IPS-18c (cell line): Measurements from ENCODE around the gene SLC39A11.

ENCODE experiments used
- H3K4me3 ChIP-seq: 2 replicates; pipeline ENCODE4 v1.7.0; 2013; ENCODE audit warnings: low read depth, mild to moderate bottlenecking, low read length, moderate library complexity; ENCODE audit not compliant: insufficient read depth
- H3K9me3 ChIP-seq: one replicate; pipeline ENCODE4 v1.6.1; 2013; ENCODE audit warnings: mild to moderate bottlenecking, low read length, moderate library complexity; ENCODE audit not compliant: control insufficient read depth, insufficient read depth

Gene SLC39A11

GRCh38 chr17:72935984-72936383 is 156.5 kb downstream of the SLC39A11 start:
- H3K4me3 ChIP-seq, result no peak overlapping the region

GRCh38 chr17:72934927-72935326 is 157.6 kb downstream of the SLC39A11 start:
- Histone ChIP-seq H3K9me3 (no peaks in the 10 kb centered on the region), H3K4me3 (no peak overlapping the region)

More at GRCh38 chr17:72935984-72936383, 156.5 kb downstream of the SLC39A11 start:
- H3K9me3 ChIP-seq, result no peaks in the 10 kb centered on the region

GRCh38 chr17:72931635-72932034 is 160.9 kb downstream of the SLC39A11 start:
- Histone ChIP-seq H3K9me3 (no peaks in the 10 kb centered on the region), H3K4me3 (no peak overlapping the region)

DNA sequence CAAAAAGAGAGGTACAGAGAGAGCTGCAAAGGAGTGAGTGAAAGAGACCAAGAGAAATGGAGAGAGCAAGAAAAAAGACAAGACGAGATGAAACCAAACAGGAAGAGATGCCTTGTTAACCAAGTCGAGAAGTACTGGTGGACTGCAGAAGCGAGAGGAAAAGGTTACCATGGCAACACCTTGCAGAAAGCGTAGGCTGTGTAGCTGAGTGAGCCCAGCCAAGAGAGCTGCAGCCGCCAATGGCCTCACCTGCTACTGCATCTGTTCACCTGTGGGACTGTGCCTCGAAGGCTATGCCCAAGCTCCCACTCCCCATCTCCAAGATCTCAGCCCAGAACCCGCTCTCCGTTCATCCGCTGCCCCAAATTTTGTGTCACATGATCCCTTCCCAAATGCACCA is 161.3 kb downstream of the SLC39A11 start:
- Histone ChIP-seq H3K4me3 (no peak overlapping the region), H3K9me3 (no peaks in the 10 kb centered on the region)

DNA sequence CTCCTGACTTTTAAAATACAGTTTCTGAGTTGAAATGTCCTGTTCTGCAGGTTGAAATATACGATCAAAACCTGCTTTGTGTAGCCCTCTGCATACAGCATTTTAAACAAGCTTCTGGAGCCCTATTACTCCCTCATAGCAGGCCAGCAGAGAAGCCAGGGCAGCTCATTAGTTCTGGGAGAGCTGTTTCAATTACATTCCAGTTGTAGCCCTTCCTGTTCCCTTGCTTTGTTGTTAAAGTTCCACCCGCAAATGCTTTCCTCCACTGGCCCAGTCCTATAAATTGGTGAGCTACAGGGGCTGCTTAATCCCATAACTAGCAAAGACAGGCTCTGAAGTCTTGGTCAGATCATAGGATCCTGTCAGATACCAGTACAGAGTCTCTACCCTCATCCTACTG is 162.5 kb downstream of the SLC39A11 start:
- Histone ChIP-seq H3K4me3 (no peak overlapping the region), H3K9me3 (no peaks in the 10 kb centered on the region)

DNA sequence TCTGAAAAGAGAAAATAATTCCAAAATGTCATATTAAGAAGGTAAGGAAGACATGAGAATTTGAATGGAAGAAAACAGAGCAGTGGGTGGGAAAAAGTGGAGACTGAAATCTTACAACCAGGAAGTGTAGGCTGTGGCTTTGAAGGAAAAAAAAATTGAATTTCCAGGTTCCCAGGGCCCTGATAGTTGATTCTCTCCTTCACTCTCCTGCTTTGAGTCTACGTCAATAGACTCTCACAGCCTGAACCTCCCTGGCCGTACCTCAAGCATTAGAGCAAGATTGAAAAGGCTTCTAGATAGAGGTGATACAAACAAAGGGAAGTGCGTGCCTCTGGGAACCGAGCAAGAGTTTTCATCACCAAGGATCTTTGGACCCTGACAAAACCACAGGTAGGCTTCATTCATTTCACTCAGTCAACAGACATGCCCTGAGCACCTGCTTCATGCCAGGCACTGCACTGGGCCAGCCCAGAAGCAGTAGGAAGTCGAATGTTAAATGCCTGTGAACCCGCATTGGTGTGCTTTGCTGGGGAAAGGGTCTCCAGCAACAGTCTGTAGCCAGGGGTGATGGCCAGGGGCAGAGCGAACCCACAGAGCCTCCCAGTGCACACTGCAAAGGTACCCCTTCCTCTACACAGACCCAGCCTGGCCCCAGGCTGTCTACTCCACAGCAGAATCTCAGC is 163.9 kb downstream of the SLC39A11 start:
- Histone ChIP-seq H3K9me3 (no peaks in the 10 kb centered on the region), H3K4me3 (no peak overlapping the region)

- Histone ChIP-seq H3K9me3 (no peaks in the 10 kb centered on the region), H3K4me3 (no peak overlapping the region)
Measured at GRCh38 chr17:72927760-72928159, 164.7 kb downstream of the SLC39A11 start.

- Histone ChIP-seq H3K9me3 (no peaks in the 10 kb centered on the region), H3K4me3 (no peak overlapping the region)
Measured at GRCh38 chr17:72927146-72927545, 165.3 kb downstream of the SLC39A11 start.

DNA sequence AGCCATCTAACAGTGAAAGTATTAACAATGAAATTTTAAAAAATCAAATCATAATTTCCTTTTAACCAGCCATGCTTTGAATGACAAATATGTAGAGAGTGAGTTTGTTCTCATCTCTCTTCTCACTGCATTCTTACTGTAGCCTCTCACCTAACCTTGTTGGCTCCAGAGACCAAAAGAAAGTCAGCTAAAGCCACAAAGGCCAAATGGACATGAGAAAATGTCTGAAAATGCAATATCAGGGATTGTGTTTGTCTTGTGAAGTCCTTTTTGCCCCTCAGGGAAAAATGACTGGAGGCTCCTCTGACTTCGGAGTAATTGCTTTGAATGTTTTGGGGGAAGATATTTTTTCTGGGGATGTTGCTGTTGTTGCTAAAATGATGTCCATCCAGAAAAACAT is 166.3 kb downstream of the SLC39A11 start:
- no peaks in the 10 kb centered on the region for H3K9me3 ChIP-seq
- H3K4me3 ChIP-seq, result no peak overlapping the region

DNA sequence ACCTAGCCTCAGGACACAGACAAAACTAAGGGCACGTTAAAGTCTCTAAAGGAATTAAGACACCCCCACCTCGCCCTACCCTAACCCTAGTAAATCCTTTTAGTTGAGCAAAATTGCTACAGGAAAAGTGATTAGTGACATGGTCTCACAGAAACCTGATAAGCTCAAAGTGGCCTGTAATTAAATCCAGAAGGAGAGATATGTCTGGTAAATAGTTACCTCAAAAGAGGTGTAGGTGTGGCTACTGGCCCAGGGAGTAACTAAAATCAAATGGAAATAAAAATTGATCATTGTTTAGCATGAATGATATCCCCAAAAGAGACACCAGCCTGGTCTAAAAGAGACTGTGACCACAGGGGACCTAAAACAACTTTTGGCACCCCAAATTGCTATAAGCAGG is 168.3 kb downstream of the SLC39A11 start:
- no peak overlapping the region for H3K4me3 ChIP-seq
- no peaks in the 10 kb centered on the region for H3K9me3 ChIP-seq

GRCh38 chr17:72922219-72922618 is 170.3 kb downstream of the SLC39A11 start:
- no peaks in the 10 kb centered on the region for H3K9me3 ChIP-seq
- H3K4me3 ChIP-seq, result no peak overlapping the region

GRCh38 chr17:72921347-72922054 is 171.0 kb downstream of the SLC39A11 start:
- H3K9me3 ChIP-seq, result no peaks in the 10 kb centered on the region
- H3K4me3 ChIP-seq, result no peak overlapping the region

DNA sequence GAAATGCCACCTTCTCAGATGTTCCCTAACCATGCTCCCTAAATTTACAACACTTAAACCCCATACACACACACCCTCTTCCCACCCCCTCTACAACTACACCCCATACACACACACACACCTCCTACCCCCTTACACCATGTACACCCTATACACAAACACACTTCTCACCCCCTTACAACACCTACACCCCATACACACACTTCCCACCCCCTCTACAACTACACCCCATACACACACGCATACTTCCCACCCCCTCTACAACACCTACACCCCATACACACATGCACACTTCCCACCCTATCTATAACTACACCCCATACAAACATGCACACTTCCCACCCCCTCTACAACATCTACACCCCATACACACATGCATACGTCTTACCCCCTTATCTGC is 172.0 kb downstream of the SLC39A11 start:
- H3K9me3 ChIP-seq, result no peaks in the 10 kb centered on the region
- no peak overlapping the region for H3K4me3 ChIP-seq

- no peak overlapping the region for H3K4me3 ChIP-seq
- no peaks in the 10 kb centered on the region for H3K9me3 ChIP-seq
Measured at GRCh38 chr17:72916991-72917390, 175.5 kb downstream of the SLC39A11 start.

DNA sequence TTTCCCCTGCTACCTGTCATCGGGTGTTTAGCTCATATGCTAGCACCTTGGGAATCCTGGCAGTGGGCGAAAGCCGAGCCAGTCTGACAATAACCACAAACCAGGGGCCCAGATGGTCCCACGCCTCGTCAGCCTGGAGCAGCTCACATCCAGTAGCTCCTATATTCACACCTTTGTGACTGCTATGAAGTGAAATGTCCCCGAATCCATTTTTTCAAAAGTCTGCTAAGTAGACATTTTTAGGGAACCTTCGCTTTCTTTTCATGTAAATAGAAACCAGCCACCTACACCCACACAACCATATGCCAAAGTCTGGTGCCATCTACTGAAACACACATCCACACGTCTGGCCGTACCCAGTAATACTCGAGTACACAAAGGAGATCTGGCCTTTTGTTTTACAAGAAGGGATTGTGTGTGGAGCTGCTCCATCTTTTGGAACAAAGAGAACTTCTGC is 176.8 kb downstream of the SLC39A11 start:
- Histone ChIP-seq H3K4me3 (no peak overlapping the region), H3K9me3 (no peaks in the 10 kb centered on the region)

DNA sequence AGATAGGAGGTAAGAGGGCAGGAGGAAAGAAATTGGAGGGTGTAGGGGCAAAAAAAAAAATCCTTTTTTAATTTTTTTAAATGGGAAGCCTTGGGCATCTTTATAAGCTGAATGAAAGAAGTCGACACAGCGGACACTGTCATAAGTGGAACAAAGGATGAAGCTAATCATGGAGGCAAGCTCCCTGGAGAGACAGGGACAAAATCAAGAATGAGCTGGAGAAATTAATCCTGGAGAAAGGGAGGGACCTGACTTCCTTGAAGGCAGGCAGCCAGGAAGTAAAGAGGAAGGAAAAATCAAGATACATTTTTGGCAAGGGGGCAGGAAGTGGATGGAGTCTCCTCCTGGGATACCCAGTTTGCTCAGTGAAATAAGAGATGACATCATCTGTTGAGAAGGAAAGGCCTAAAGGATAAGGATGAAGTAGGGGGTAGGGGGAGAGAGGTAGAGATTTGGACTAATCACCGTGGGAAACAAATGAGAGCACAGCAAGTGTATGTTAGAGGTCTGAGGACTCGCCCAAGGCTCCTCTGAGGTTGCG is 179.3 kb downstream of the SLC39A11 start:
- no peaks in the 10 kb centered on the region for H3K9me3 ChIP-seq
- H3K4me3 ChIP-seq, result no peak overlapping the region

- Histone ChIP-seq H3K4me3 (no peak overlapping the region), H3K9me3 (no peaks in the 10 kb centered on the region)
Measured at GRCh38 chr17:72906306-72906705, 186.2 kb downstream of the SLC39A11 start.

DNA sequence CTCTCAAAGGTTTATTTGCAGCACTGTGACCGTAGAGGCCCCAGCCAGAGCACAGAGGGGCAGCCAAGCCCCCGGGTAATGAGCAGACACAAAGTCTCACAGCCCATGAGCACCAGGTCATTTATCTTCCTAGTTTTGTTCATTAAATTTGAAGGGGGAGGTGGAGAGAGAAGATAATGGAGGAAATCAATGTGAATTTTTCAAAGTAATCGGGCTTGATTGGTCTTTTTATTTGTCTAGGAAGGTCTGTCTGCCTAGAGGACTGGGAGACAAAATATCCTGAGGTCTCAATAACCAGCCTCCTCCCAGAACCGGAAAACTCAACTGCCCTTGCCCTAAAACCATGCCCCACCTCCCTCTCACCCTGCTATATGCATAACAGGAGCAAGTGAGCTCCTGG is 189.0 kb downstream of the SLC39A11 start:
- no peak overlapping the region for H3K4me3 ChIP-seq
- no peaks in the 10 kb centered on the region for H3K9me3 ChIP-seq
